H4 (cell line): ENCODE data around the gene PLCB4. TPM values are rescaled to one million over a fixed set of nuclear protein-coding genes. Genes with fewer than 3 reads are reported as not detected.
A peak's percentile ranks its signal among the peaks of the same experiment; 100 is the strongest.
"Not testable (repeated sequence)": the region's sequence is repeated elsewhere in the genome, so short reads cannot be mapped to it uniquely, and the experiment has no call there.

Experiments used
- DNase-seq: peaks from one replicate; pipeline ENCODE4 v3.0.0-alpha.2; 2015; ENCODE audit warnings: low spot score
- total RNA-seq: library from RNA; depleted of rRNA; stranded (reverse); fragments of >200 nt; shearing (Covaris generic); gene quantifications from 2 replicates; pipeline ENCODE4 v1.2.3, GENCODE V29; 2014

The PLCB4 gene
- total RNA-seq, 1 experiment from 2014 or later: 5.9 TPM

DNA sequence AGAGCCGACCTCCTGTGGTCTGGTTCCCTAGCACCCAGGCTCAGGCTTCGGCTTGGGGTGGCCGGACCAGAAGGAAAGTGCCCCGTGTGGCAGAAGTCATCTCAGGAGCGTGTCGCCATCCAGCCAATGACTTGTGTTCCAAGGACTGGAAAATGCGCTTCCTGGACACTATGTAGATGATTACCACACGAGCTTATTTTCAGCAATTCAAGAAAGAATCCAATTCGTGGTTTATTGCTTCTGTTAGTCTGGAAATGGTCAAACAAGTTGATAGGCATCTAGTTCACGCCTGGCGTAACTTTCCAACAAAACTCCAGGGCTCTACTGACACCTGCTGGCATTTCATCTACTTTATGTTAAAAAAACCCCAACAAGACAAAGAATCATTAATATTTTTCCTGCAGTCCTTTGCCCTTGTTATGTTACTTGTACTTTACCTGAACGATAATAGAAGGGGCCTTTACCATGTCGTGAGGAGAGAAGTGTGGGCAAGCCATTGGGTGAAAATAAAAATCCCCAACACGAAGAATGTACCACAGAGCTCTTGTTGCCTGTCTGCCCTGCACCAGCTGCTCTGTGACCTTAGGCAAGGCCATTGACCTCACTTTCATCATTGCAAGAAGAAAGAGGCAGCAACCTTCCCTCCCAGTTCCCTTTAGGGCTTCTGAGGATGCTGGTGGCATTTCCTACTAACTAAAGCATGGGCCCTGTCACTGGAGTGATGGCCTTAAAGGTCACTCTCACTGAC is 290.8 kb downstream of the PLCB4 start:
- peak; percentile 25 for DNase-seq

DNA sequence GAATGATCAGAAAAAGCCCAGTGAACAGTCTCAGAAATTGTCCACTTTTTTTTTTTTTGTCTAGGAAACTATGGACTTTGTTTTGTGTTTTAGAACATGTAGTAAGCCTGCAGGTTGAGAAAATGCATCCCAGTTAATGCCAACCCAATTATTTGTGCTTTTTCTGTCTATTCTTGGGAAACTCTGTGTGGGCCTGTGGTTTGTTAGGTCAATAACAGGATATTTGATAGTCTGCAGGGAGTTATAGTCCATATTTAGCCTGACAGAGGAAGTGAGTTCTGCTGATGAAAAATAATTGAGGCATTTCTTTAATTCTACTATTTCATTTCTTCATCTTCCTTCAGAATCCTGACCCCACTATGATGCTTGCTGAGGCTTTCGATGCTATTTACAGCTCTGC is 291.5 kb downstream of the PLCB4 start:
- DNase-seq: no peak

DNA sequence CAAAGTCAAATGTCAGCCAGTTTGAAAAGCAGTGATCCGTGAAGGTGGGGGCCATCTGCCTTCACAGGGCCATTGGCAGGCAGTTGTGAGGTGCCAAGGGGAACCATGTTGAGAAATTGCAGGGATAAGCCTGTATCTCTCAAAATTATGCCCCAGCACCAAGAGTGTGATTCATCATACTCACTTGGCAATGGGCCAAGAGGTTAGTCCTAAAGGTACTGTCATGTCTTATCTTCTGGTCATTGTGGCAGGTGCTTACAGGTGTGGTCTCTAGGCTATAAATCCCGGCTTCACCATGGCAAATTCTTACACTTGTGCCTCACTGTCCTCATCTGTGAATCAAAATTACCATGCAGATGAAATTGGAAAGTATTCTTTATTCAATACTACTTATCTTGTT is 294.8 kb downstream of the PLCB4 start:
- no peak for DNase-seq

DNA sequence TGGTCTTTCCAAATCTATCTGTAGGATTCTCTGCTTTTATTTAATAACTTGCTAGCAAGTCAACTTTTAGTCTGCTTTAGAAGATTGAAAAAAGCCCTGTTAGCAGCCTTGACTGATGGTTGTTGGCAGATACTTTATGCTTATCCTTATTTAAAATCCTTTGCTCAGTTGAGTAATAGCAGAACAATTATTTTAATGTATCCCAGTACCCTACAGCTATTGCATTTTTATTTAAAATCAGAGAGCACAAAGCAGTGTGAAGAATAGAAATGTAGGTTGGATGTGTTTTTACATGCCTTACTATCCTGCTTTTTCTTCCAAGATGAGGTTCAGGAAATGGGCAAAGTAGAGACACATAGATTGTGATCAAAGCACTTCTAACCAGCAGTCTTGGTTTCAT is 298.4 kb downstream of the PLCB4 start:
- DNase-seq: no peak

DNA sequence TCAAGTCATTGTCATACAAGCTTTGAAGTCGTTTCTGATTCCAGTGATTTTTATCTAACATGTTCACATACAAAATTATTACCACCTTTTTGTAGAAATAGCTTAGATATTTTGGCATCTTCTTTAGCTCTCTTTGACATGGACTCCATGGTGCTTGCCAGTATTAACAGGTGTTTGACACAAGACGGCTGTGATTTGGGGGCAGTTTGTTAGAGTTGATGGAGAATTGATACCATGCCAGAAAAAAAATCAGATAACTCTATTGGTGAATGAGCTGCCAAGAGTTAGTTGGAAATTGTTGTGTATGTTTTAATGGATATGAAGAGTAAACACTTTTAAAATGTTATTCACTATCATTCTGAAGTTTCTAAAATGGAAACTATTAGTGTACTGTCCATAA is 298.9 kb downstream of the PLCB4 start:
- DNase-seq: no peak

DNA sequence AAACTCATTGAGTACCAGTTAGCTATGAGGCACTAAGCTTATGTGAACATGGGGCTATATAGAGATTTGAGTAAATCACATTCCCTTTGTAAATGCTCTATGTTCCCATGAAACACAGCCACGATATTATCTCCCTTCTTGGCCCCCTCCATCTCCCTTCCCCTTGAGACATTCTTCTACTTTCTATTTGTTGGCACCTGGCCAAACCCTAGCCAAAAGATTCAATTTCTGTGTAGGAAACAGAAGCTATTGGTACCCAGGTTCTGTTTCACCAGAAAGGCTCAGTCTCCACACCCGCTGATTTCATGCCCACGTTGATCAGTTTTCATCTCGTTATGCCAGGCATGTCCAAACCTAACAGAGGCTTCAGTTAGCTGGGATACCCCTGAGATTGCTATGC is 300.0 kb downstream of the PLCB4 start:
- no peak for DNase-seq

DNA sequence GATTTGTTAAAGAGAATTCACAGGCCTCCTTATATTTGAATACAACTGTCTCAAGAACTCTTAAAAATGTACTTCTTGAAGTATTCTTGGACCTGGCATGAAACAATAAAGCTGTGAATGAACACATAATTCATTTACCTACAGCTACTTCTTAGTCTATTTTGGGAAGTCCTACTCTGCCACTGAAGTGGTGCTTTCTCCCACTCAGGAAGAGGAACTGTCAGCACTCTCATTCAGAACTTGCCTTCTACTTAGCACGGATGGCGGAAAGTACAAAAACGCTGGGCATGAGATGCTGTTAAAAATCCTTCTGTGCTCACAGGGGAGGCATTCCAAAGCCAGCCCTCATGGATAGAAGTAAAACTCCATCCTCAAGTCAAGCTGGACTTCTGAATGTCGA is 300.7 kb downstream of the PLCB4 start:
- no peak for DNase-seq

DNA sequence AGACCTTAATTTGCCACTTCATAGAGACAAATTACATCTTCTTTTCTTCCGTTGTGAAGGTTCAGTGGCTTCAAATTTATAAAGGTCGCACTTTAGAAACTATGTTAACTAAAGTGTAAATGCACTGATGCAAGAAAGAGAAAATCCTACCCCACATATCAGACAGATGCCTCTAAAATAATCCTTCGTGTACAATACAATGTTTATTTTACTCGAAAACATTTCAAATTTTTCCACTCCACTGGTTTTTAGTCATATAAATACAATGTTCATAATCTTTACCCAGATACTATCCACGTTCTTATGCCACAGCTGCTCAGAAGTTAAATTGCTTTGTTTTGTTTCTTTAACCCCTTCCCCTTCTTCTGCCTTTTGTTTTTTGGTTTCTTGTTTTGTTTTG is 305.2 kb downstream of the PLCB4 start:
- DNase-seq: no peak

DNA sequence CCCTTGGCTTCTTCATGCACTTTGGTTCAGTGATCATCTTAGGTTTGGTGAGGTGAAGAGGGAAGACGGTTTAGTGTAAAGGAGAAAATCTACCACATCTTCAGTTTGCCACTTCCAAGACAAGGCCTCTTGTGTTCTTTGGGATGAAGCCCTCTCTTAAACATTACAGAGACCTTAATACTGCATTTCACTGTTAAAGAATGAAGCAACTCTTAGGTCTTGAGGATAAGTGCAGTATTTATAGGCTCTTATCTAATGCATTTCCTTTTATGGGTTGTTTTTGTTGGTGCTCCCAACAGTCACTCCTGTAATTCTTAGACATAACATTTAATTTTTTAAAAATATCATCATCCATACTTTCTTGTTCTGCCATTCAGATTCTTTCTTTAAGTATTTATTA is 305.6 kb downstream of the PLCB4 start:
- peak; percentile 34 for DNase-seq

DNA sequence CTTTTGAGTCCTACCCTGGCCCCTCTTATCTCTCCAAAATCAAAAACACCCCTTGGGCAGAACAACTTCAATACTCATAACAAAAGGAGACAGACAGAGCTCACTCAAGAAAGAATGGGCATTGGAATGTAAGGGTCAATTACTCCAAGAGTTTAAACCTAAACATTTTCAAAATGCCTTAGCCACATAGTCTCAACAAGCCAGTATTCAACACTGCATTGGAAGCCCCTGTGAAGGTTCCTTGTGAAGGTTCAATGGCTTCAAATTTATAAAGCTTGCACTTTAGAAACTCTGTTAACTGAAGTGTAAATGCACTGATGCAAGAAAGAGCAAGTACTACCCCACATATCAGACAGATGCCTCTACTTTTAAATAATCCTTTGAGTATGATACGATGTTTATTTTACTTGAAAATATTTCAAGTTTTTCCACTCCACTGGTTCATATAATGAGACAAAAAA is 306.4 kb downstream of the PLCB4 start:
- peak; percentile 38 for DNase-seq

DNA sequence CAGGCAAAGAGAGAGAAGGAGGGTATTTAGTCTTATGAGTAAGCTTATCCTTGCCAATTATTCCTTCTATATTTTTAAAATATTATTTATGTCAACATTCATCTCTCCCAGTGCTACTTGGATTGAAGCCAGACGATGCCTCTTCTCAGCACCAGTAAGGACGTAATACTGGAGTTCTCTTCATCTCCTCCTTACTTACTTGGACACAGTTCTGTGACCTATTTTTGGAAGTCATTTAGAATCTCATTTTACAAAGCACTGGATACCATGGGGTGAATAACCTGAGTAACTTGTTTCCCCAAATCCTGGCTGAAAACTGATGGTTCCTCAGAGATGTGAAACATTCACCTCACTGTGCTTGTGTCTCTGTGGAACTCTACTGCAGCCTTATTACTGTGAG is 308.1 kb downstream of the PLCB4 start:
- DNase-seq: no peak

DNA sequence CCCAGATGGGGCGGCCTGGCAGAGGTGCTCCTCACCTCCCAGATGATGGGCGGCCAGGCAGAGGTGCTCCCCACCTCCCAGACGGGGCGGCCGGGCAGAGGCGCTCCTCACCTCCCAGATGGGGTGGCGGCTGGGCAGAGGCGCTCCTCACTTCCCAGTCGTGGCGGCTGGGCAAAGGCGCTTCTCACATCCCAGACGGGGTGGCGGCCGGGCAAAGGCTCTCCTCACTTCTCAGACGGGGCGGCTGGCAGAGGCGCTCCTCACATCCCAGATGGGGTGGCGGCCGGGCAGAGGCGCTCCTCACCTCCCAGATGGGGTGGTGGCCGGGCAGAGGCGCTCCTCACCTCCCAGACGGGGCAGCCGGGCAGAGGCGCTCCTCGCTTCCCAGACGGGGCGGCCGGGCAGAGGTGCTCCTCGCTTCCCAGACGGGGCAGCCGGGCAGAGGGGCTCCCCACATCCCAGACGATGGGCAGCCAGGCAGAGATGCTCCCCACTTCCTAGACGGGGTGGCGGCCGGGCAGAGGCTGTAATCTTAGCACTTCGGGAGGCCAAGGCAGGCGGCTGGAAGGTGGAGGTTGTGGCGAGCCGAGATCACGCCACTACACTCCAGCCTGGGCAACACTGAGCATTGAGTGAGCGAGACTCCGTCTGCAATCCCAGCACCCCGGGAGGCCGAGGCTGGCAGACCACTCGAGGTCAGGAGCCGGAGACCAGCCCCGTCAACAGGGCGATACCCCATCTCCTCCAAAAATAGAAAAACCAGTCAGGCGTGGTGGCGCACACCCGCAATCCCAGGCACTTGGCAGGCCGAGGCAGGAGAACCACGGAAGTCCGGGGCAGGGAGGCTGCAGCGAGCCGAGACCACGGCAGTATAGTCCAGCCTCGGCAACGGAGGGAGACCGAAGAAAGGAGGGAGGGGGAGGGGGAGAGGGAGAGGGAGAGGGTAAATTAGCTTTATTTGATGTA is 316.7 kb downstream of the PLCB4 start:
- not testable (repeated sequence) for DNase-seq

DNA sequence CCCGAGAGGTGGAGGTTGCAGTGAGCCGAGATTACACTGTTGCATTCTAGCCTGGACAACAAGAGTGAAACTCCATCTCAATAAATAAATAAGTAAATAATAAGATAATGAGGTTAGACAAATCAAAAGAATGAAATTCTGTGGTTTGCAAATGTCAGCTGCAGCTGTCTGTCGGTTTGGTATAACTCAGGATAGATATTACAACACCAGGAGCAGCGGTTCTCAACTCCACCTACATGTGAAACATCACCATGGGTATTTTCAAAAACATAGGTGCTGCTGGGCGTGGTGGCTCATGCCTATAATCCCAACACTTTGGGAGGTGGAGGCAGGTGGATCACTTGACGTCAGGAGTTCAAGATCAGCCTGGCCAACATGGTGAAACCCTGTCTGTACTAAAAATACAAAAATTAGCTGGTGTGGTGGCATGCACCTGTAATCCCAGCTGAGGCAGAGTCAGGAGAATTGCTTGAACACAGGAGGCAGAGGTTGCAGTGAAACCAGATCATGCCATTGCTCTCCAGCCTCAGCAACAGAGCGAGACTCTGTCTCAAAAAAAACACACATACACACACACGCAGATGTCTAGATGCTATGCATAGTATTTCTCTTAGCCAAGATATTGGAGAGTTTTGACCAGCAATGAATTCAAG is 319.4 kb downstream of the PLCB4 start:
- DNase-seq: no peak

DNA sequence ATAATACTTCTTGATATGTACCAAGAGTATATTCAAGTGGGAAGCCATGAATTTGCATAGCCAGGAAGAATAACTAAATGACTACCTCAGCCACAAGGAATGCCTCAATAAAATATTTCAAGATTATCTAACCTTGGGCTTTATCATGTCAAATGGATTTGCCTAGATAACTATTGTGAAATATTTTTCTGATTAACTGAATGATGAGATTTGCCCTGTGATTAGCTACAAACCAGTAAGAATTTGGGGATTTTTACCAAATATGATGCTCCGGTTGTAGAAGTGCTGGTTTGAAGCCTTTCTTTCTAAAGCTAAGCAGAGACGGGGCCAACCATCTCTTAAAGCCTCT is 319.9 kb downstream of the PLCB4 start:
- DNase-seq: no peak

DNA sequence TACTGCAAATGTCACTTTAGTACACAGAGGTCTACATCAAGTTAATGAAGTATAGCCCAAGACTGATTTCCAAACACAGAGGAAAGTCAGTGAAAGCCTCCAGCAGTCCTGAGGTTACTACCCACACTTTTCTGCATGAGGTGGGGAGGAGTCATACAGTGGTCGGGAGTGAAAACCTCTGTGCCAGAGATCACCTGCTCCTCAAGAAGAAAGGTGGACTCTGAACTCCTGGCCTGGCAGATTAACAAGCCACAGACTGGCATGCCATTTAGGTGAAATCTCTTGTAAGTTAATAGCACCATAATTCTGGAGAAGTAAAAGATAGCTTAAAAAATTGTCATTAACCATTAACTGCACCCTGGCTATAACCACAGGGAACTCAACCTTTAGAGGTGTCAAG is 320.5 kb downstream of the PLCB4 start:
- DNase-seq: no peak

DNA sequence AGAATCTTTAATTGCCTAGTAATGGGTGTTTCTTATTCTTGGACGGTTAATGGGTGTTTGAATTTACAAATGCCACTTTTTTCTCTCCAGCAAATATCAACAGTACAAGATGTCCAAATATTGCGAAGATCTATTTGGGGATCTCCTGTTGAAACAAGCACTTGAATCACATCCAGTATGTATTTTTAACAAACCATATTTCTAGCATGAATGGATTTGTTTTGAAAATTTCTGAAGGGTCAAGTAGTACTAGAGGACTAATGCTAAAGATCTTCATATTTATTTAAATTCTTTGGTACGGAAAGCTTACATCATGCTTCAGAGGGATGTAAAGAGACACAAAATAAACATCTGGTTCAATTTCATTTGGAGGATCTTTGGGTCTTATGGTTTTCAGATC is 321.6 kb downstream of the PLCB4 start:
- DNase-seq: no peak

DNA sequence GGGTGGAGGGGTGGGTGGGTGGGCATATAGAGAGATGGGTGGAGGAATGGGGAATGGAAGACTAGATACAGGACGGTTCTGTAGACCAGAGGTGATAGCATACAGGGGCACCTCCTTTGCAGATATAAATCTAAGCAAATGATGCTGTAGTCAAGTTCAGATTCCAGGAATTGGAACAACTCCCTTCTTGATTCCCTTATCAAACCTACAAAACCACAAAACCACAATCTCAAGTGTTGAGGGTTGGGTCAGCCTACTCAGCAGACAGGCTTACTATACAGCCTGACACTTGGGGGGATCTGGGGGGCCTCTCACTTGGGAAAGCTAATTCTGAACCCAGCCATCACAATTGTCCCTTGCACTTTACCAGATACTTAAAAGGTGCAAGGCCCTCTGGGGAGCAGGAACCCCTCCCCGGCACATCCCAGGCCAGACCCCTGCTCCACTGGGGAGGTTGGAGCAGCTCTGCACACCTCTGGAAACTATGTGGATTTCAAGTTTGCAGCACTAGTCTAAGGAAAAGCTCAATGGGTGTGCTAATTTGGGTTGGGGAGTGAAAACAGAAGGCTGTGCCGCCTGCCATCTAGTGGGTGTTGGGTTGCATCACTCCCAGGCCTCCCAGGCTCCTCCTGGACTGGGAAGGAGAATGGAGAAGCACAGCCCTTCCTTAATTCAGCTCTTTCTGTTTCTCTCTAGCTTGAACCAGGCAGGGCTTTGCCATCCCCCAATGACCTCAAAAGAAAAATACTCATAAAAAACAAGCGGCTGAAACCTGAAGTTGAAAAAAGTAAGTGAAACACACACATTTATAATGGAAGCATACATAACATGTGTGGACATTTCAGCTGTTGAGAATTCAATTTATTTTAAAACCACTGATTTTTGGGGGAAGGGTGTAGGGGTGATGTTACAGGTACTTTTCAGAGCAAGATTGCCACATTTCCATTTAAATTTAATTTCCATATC is 324.3 kb downstream of the PLCB4 start:
- DNase-seq: peak; percentile 74

DNA sequence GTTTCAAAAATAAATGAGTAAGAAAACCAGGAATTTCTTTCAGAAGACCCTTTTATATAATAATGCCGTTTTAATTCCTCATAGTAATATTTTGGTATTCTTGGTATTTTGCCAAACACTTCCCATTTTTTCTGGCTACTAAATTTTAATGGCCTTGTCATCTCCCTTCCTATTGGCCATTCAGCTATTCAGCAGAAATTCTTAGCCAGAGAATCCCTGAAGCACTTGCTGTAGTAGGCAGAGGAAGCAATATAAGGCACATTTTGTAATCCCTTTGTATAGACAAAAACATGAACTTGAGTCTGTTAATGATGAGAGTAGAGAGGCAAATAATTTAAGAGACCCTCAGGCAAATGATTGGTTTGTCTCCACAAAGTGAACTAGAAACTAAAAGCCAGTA is 327.1 kb downstream of the PLCB4 start:
- DNase-seq: no peak

DNA sequence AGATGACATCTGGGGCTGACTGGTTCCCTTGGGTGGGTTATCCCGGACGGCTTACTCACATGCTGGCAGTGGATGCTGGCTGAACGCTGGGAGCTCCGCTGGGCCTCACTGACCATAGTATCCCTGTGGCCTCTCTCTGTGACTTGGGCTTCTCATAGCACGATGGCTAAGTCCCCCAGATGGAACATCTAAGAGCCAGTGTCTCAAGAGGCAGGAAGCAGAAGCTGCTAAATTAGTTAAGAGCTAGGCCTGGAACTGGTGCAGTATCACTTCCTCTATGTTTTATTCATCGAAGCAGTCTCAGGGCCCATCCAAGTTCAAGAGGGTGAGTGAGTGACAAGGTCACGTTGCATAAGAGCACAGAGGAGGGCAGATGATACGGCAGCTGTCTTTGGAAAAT is 329.0 kb downstream of the PLCB4 start:
- no peak for DNase-seq

DNA sequence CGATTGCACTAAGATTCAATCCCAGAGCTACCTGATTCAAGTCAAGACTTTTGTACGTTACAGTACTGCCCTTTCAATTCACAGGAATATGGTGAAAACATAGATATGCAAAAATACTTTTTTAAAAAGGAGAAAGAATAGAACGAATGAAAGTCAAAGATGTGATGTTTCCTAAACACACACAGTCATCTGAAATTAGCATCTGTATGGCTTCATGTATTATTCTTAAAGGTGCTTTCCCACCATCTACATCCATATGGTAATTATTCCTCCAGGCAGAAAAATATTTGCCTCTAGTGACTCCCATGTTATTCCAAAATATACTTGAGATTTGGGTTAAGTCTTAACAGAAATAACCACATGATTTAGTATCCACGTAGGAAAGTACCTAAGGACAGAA is 330.0 kb downstream of the PLCB4 start:
- DNase-seq: no peak

DNA sequence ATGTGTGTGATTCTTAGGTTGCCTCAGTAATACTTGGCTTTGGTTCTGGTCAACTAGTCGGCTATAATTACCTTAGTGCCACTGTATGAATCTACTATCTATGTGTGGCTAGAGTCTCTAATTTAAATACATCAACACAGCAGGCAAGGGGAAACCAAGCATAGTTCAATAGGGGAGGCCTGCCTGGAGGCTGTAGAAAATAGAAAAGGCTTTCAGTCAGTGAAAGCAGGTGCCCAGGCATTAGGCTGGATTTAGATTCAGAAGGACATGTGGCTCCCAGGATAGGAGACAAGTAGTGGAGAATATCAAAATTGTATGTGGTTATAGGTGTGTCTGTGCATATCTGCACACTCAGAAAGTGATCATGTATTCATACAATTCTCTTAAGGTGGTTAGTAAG is 330.4 kb downstream of the PLCB4 start:
- DNase-seq: no peak
